HG03095 (cell line): Measurements from ENCODE around the gene SHISAL1.

Experiments
- ATAC-seq: cut with Tn5 transposase; IDR thresholded peaks from one replicate; pipeline ENCODE4 v1.9.1; 2021; ENCODE audit warnings: moderate library complexity; ENCODE audit not compliant: unreplicated experiment

SHISAL1 gene

GRCh38 chr22:44281768-44282637 is 30.7 kb downstream of the SHISAL1 start:
- no peak for ATAC-seq

- no peak for ATAC-seq
Measured at GRCh38 chr22:44280665-44281188, 32.0 kb downstream of the SHISAL1 start.

DNA sequence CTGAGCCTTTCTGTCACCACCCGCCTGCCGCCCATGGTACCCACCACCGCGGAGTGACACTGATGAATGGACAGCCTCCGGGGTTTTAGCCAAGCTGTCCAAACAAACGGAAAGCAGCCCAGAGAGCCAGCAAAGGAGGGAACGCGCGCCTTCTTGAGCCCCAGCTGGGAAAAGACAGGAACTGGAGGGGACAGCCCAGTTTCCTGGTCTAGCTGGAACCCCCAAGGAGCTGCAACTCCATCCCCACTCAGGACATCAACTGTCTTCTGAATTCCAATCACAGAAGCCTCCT is 33.7 kb downstream of the SHISAL1 start:
- ATAC-seq, result no peak

DNA sequence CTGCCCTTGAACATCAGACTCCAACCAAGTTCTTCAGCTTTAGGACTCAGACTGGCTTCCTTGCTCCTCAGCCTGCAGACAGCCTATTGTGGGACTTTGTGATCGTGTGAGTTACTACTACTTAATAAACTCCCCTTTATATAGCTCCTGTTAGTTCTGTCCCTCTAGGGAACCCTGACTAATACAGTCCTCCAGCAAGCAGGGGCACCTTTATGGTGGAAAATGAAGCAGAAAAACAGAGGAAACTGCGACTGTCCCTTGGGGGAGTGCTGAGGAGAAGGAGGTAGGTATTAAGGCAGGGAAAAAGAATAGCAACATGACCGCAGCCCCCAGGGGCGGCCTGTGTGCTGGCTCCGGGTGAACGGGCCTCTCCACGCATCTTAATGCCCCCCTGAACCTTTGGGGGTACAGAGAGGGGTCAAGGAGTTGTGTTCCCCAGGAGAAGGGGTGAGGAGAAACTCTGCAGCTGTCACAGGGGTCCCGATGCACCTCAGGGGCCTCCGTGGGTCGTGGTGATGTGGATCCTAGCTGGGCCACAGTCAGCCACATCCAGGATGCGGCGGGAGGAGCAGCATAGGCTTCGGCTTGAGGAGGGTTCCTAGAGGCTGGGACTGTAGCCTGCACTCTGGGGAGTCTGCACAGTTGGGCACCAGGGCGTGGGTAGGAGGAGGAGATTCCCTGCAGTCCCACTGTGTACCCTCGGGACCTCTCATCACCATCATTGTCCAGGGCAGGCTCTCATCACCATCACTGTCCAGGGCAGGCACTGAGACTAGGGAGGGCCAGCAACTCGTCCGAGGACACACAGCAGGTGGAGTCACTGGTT is 34.3 kb downstream of the SHISAL1 start:
- no peak for ATAC-seq

DNA sequence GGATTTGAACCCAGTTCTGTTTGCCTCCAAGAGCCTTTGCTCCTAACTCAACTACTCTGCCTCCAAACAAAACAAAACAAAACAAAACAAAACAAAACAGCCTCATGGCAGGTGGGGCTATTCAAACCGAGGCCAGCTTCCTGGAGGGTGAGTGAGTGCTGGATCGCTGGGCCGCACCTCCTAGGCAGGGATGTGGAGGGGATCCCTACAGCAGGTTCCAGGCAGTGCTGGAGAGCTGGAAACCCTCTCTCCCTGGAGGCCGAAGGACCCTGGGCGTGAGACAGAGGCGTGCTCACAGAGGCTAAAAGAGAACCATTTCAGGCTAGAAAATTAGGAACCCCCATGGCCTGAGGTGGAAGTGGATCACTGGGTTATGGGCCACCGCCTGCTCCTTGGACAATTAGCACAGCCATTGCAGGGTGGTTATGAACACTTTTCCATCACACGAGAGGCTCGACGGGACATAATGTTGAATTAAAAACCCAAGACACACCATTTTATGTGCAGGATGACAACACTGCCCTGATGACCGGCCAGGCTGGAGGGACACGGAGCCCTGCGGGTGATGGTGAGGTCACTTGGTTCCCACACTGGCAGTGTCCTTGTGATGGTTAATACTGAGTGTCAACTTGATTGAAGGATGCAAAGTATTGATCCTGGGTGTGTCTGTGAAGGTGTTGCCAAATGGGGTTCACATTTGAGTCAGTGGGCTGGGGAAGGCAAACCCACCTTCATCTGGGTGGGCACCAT is 35.2 kb downstream of the SHISAL1 start:
- no peak for ATAC-seq

DNA sequence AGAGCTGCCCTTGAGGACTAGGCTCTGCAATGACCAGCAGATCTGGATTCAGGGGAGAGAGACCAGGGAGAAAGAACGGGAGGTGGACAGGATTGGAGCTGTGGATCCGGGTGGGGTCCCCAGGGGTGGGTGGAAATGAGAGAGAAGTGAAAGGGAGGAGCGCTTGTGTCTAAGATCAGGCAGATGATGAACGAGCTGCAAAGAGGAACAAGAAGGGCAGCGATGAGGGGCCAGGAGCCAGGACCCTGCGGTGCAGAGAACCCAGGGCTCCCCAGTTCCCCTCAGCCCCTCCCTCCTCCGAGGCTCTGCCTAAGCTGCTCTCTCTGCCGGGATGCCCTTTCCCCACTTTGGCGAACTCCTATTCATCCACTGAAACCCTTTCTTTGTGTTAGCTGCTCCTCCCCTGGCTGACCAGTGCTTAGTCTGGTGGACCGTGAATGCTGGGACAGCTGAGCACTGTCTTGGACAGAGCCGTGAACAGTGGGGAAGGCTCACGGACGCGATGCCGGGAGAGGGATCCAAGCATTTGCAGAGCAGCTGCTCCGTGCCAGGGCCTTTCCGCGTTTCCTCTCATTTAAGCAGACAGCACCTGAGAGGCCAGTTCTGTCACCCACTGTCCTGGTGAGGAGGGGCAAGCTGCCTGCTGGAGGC is 35.9 kb downstream of the SHISAL1 start:
- ATAC-seq, result no peak

DNA sequence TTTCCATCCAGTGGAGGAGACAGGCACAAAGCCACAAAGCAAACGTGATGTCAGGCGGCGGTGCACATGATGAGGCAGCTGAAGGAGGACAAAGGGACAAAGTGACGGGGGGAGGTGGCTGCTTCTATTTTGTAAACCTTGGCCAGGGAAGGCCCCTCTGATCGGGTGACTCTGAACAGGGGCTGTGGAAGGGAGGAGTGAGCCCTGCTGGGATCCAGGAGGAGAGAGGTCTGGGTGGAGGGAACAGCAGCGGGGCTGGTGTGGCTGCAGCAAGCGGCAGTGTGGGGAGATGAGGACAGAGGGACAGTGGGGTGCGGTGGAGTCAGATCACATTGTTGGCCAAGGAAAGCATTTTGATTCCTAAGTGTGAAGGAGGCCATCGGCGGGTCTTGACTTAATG is 36.7 kb downstream of the SHISAL1 start:
- ATAC-seq, result no peak

DNA sequence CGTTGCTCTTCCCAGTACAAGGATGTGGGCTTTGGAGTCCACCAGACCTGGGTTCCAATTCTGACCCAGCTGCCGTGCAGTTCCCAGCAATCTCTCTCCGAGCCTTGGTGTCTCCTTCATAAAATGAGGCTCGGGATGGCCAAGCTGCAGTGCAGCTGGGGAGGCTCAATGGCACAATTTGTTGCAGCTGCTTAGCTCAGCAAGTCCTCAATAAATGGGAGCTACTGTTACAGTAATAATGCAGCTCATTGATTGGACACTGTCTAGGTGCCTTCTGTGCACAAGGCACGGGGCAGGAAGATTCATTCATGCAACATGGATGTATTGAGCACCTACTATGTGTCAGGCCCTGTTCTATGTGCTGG is 37.1 kb downstream of the SHISAL1 start:
- ATAC-seq, result no peak

- no peak for ATAC-seq
Measured at GRCh38 chr22:44274918-44275630, 37.7 kb downstream of the SHISAL1 start.

- ATAC-seq, result no peak
Measured at GRCh38 chr22:44273175-44273574, 39.6 kb downstream of the SHISAL1 start.

GRCh38 chr22:44272401-44272771 is 40.4 kb downstream of the SHISAL1 start:
- no peak for ATAC-seq

DNA sequence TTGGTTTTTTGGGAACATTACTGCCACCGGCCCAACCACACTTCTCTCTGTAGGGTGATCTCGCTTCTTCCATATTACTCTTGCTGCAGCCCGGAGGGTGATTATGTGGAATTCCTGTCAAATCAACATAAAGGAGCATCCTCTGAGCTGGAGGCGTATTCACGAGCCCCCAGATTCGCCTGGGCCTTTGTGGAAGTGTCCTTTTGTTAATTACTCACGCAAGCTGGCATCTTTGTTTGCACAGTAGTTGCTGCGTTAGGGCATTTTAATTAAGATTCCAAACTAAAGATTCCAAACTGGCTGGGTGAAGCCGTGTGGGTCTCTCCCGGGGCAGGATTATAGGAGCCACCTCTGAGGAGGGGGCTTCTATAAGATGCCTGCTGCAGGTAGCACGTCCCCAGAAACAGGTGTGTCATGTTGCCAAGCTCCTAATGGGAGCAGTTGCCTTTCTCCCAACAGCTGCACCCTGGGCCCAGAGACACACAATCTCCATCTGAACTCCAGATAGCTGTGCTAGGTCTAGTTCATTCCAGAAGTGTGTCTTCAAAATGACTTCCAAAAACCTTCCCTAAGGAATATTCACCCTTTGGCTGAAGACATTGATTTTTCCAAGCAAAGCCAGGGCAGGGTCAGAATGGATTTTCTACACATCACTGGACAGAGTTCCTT is 40.9 kb downstream of the SHISAL1 start:
- ATAC-seq, result no peak

GRCh38 chr22:44271010-44271500 is 41.7 kb downstream of the SHISAL1 start:
- ATAC-seq, result no peak

- no peak for ATAC-seq
Measured at GRCh38 chr22:44270556-44270880, 42.2 kb downstream of the SHISAL1 start.

- ATAC-seq, result no peak
Measured at GRCh38 chr22:44269757-44270555, 42.8 kb downstream of the SHISAL1 start.

DNA sequence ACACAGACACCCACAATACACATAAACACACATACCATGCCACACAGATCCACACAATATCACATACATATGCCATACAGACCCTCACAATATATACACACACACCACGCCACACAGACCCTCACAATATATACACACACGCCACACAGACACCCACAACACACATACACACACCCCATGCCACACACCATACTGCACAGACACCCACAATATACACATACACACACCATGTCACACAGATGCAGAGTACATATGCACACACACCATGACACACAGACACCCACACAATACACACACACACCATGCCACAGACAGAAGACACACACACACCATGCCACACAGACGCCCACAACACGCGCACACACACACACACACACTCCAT is 43.6 kb downstream of the SHISAL1 start:
- ATAC-seq, result no peak

GRCh38 chr22:44268431-44269116 is 44.2 kb downstream of the SHISAL1 start:
- ATAC-seq, result no peak

- ATAC-seq, result no peak
Measured at GRCh38 chr22:44267856-44268255, 44.9 kb downstream of the SHISAL1 start.
